CD4-positive, alpha-beta T cell (primary cell): ENCODE data around the gene HES1. TPM values are rescaled to one million over a fixed set of nuclear protein-coding genes. Genes with fewer than 3 reads are reported as not detected.

ENCODE experiments used
- ATAC-seq: fragments of 200-7000 bp; cut with Tn5 transposase; one replicate; pipeline ENCODE4 v1.10.0; 2022; ENCODE audit warnings: mild to moderate bottlenecking; ENCODE audit not compliant: poor library complexity
- CTCF ChIA-PET: fragments of 350-600 bp; sonication (Branson Sonifier 250); formaldehyde crosslinking; loops from one replicate; lab custom pipeline; 2021; ENCODE audit warnings: antibody characterized with exemption, inconsistent platforms; lab: Charles Lee
- POLR2A ChIA-PET: fragments of 350-600 bp; sonication (Branson Sonifier 250); formaldehyde crosslinking; loops from one replicate; lab custom pipeline; 2021; ENCODE audit warnings: antibody characterized with exemption, inconsistent platforms; lab: Charles Lee
- DNase-seq, 14 experiments: peaks; one replicate each; pipeline ENCODE4 v3.0.0-alpha.2; 2013 to 2020; ENCODE audit warnings: mixed read lengths in 2 of 14
- H3K27ac ChIP-seq, 2 donors: one replicate each; pipeline versions ENCODE4 v1.5.1 to v1.7.0; 2013; ENCODE audit warnings: low read length in 2 of 2, low read depth in 1 of 2, mild to moderate bottlenecking in 1 of 2
- H3K27me3 ChIP-seq, 2 experiments: 1 replicate in 1 of 2; 2 replicates in 1 of 2; pipeline versions ENCODE4 v1.6.1 to v1.7.0; 2013; ENCODE audit warnings: low read length in 2 of 2, control low read depth in 1 of 2, mild to moderate bottlenecking in 1 of 2, moderate library complexity in 1 of 2; ENCODE audit not compliant: insufficient read depth in 2 of 2, control insufficient read depth in 1 of 2
- H3K36me3 ChIP-seq: one replicate; pipeline ENCODE4 v1.6.1; 2013; ENCODE audit warnings: low read length, control low read depth; ENCODE audit not compliant: insufficient read depth
- H3K4me1 ChIP-seq: one replicate; pipeline ENCODE4 v1.6.1; 2013; ENCODE audit warnings: low read length, control low read depth; ENCODE audit not compliant: insufficient read depth
- H3K4me3 ChIP-seq: one replicate; pipeline ENCODE4 v1.5.1; 2013; ENCODE audit warnings: mild to moderate bottlenecking, low read length, moderate library complexity
- H3K9me3 ChIP-seq, 2 experiments: 1 replicate in 1 of 2; 2 replicates in 1 of 2; pipeline versions ENCODE4 v1.6.1 to v1.7.0; 2013; ENCODE audit warnings: low read length in 2 of 2, mild to moderate bottlenecking in 2 of 2, control low read depth in 1 of 2, moderate library complexity in 1 of 2; ENCODE audit not compliant: control insufficient read depth in 1 of 2, insufficient read depth in 1 of 2
- H3K27ac Mint-ChIP-seq: one replicate; pipeline ENCODE4 v1.8.0; 2020; ENCODE audit warnings: mixed read lengths
- H3K27me3 Mint-ChIP-seq: one replicate; pipeline ENCODE4 v1.8.0; 2021; ENCODE audit warnings: mixed read lengths
- H3K36me3 Mint-ChIP-seq: one replicate; pipeline ENCODE4 v1.8.0; 2021; ENCODE audit warnings: low read depth, mixed read lengths
- H3K4me1 Mint-ChIP-seq: one replicate; pipeline ENCODE4 v1.8.0; 2021; ENCODE audit warnings: low read depth, mixed read lengths
- H3K4me3 Mint-ChIP-seq: one replicate; pipeline ENCODE4 v1.8.0; 2020; ENCODE audit warnings: mild to moderate bottlenecking, mixed read lengths
- H3K9me3 Mint-ChIP-seq: one replicate; pipeline ENCODE4 v1.8.0; 2020; ENCODE audit warnings: mixed read lengths
- CTCF ChIP-seq: fragments of 200-600 bp; IDR thresholded peaks from one replicate; pipeline ENCODE4 v1.8.0; 2022; ENCODE audit warnings: antibody characterized with exemption, mild to moderate bottlenecking
- intact Hi-C, 2 experiments: fragments of 100-400 bp; cut with DNase I in 1 of 2; cut with micrococcal nuclease in 1 of 2; formaldehyde crosslinking; loops; one replicate each; pipeline versions ENCODE4 v1.15.1 to v1.9.0; 2023 to 2025; cut with DNase I, micrococcal nuclease
- total RNA-seq, 174 experiments: library from RNA in 2 of 174; stranded (reverse) in 2 of 174; gene quantifications; one replicate each; pipeline ENCODE4 v1.2.3 and lab custom pipeline; 2021 to 2026

Gene HES1
- total RNA-seq, 2 experiments from 2014 or later, result 0.89 to 1.5 TPM

GRCh38 chr3:194162817-194163584 lies 27.1 kb downstream of the HES1 start:
- POLR2A ChIA-PET, result interaction anchor here (0.8 kb wide), 1 partner anchor 153 kb away, joined by 3 read pairs; no protein-coding TSS in a partner anchor
- Mint-ChIP-seq H3K27me3 (peaks cover 38% of the 10 kb centered on the region), H3K27ac (no peak overlapping the region), H3K36me3 (no peaks in the 10 kb centered on the region), H3K4me3 (no peak overlapping the region), H3K4me1 (no peaks in the 10 kb centered on the region), H3K9me3 (no peaks in the 10 kb centered on the region)
- TF ChIP-seq CTCF, result no peak
- Histone ChIP-seq H3K36me3 (no peaks in the 10 kb centered on the region), H3K4me3 (no peak overlapping the region), H3K27me3 (peaks cover 0 to 9% of the 10 kb centered on the region in 2 experiments), H3K27ac (no peak overlapping the region), H3K9me3 (no peaks in the 10 kb centered on the region), H3K4me1 (no peaks in the 10 kb centered on the region)
- intact Hi-C loops, result no loop called here
- CTCF ChIA-PET, result no interaction called here
- DNase-seq, result no peak
- ATAC-seq, result no peak

GRCh38 chr3:194163697-194164096 lies 27.7 kb downstream of the HES1 start:
- Histone ChIP-seq H3K9me3 (no peaks in the 10 kb centered on the region), H3K36me3 (no peaks in the 10 kb centered on the region), H3K4me1 (no peaks in the 10 kb centered on the region), H3K4me3 (no peak overlapping the region), H3K27me3 (peaks cover 0 to 10% of the 10 kb centered on the region in 2 experiments), H3K27ac (no peak overlapping the region)
- TF ChIP-seq CTCF, result no peak
- H3K4me1 Mint-ChIP-seq, result no peaks in the 10 kb centered on the region
- no peaks in the 10 kb centered on the region for H3K9me3 Mint-ChIP-seq
- POLR2A ChIA-PET, result interaction anchor here (0.8 kb wide), 1 partner anchor 152 kb away, joined by 3 read pairs; no protein-coding TSS in a partner anchor
- no peak for DNase-seq
- intact Hi-C loops, result no loop called here
- CTCF ChIA-PET, result no interaction called here
- ATAC-seq, result no peak
- no peak overlapping the region for H3K27ac Mint-ChIP-seq
- H3K36me3 Mint-ChIP-seq, result no peaks in the 10 kb centered on the region
- H3K4me3 Mint-ChIP-seq, result no peak overlapping the region
- peaks cover 39% of the 10 kb centered on the region for H3K27me3 Mint-ChIP-seq

- H3K4me1 Mint-ChIP-seq, result no peaks in the 10 kb centered on the region
- peaks cover 48% of the 10 kb centered on the region for H3K27me3 Mint-ChIP-seq
- ChIA-PET CTCF (no interaction called here), POLR2A (no interaction called here)
- Histone ChIP-seq H3K36me3 (no peaks in the 10 kb centered on the region), H3K4me1 (no peaks in the 10 kb centered on the region), H3K27me3 (peaks cover 0 to 13% of the 10 kb centered on the region in 2 experiments), H3K9me3 (no peaks in the 10 kb centered on the region), H3K27ac (no peak overlapping the region), H3K4me3 (no peak overlapping the region)
- no peak overlapping the region for H3K4me3 Mint-ChIP-seq
- H3K9me3 Mint-ChIP-seq, result no peaks in the 10 kb centered on the region
- TF ChIP-seq CTCF, result no peak
- intact Hi-C loops, result no loop called here
- H3K36me3 Mint-ChIP-seq, result no peaks in the 10 kb centered on the region
- DNase-seq (no peak), ATAC-seq (no peak)
- H3K27ac Mint-ChIP-seq, result no peak overlapping the region
These were observed 28.9 kb downstream of the HES1 start for GRCh38 chr3:194164861-194165260.
